Ovary (tissue), 9 donors: ENCODE data around the gene AGMO. TPM values are rescaled to one million over a fixed set of nuclear protein-coding genes. Genes with fewer than 3 reads are reported as not detected.

Experiments
- DNase-seq, 5 donors: peaks; one replicate each; pipeline ENCODE4 v3.0.0-alpha.2; 2019 to 2020
- H3K27ac ChIP-seq, 2 donors: fragments of 200-600 bp; one replicate each; pipeline versions ENCODE4 v1.5.1 to v1.8.0; 2019 to 2022
- H3K27me3 ChIP-seq: fragments of 200-600 bp; one replicate; pipeline ENCODE4 v1.8.0; 2022
- H3K36me3 ChIP-seq: fragments of 200-600 bp; sonication (generic); one replicate; pipeline ENCODE4 v1.5.1; 2019
- H3K4me1 ChIP-seq: one replicate; pipeline ENCODE4 v1.8.1; 2013; ENCODE audit warnings: mild to moderate bottlenecking, moderate library complexity; ENCODE audit not compliant: insufficient read depth
- H3K4me3 ChIP-seq: fragments of 200-600 bp; sonication (generic); one replicate; pipeline ENCODE4 v1.5.1; 2017
- H3K9me3 ChIP-seq, 2 donors: fragments of 200-600 bp in 1 of 2; sonication (generic) in 1 of 2; one replicate each; pipeline versions ENCODE4 v1.5.1 to v1.8.1; 2013 to 2019; ENCODE audit warnings: mild to moderate bottlenecking in 1 of 2, moderate library complexity in 1 of 2
- CTCF ChIP-seq, 3 donors: fragments of 450-650 bp in 2 of 3; fragments of 200-600 bp in 1 of 3; IDR thresholded peaks; one replicate each; pipeline versions ENCODE4 v1.5.1 to v1.8.0; 2016 to 2022; ENCODE audit warnings: antibody characterized with exemption in 3 of 3, mild to moderate bottlenecking in 1 of 3
- EP300 ChIP-seq: sonication (generic); formaldehyde crosslinking; IDR thresholded peaks from one replicate; pipeline ENCODE4 v1.6.1; 2017; ENCODE audit warnings: antibody characterized with exemption
- POLR2A ChIP-seq: fragments of 450-650 bp; IDR thresholded peaks from one replicate; pipeline ENCODE4 v1.6.1; 2017; ENCODE audit warnings: antibody characterized with exemption, mild to moderate bottlenecking, moderate library complexity
- WGBS, 3 donors: extraction: QIAGEN DNeasy Blood & Tissue Kit in 1 of 3; methylation state at CpG; one replicate each; pipeline versions ENCODE4 v1.1.5 to v1.1.7; 2013 to 2017; 5-methylcytosine and 5-hydroxymethylcytosine counted together
- intact Hi-C, 4 donors: fragments of 100-400 bp; cut with DNase I; formaldehyde crosslinking; loops; one replicate each; pipeline versions ENCODE4 v1.11.0 to v1.15.1; 2022 to 2023
- polyA plus RNA-seq, 2 donors: library from polyadenylated mRNA; stranded (reverse); fragments of 200-250 nt in 1 of 2; fragments of 350-450 nt in 1 of 2; fragmentation: Illumina TruSeq in 1 of 2; extraction: RNeasy Lipid Tissue Mini Kit (QIAGEN cat#74804) in 1 of 2; gene quantifications; one replicate each; pipeline ENCODE4 v1.2.3, GENCODE V29; 2013 to 2014
- total RNA-seq, 7 donors: library from RNA; depleted of rRNA in 2 of 7; stranded (reverse); fragments of >200 nt in 2 of 7; fragmentation: NEBNext Ultra II Directional in 3 of 7; extraction: Animal tissue kit (Norgen Biotek cat#: 25700) in 3 of 7; gene quantifications; one replicate each; pipeline versions ENCODE4 v1.1.0 to v1.2.4, GENCODE V29; 2016 to 2023
- donor health status: DM: no; HTN: no; CAD: no; lungs with moderate emphysema.
- donor health status: DM: no; HTN: no; CAD: no.
- donor health status: Bipolar disorder and iron deficiency.
- donor health status: DM: yes; HTN: yes; CAD: no.
- donor health status: DM: no; HTN: no; CAD: no.
- donor health status: DM: yes; HTN: yes; CAD: no.

Gene AGMO
- total and polyA plus RNA-seq, 9 donors, result 0.15 to 0.44 (median 0.33) TPM; not detected in 4

DNA sequence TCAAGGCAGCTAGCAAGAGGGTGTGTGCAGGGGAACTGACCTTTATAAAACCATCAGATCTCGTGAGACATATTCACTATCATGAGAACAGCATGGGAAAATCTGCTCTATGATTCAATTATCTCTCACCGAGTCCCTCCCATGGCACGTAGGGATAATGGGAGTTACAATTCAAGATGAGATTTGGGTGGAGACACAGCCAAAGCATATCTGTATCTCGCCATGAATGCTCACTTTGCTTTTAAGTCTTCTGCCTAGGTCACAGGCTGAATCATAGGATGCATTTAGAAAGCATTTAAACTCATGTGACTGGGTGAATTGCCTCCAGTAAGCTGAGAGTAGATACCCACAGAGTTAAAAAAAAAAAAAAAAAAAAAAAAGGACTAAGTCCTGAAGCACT, 220.0 kb downstream of the AGMO start:
- H3K4me3 ChIP-seq, result no peak overlapping the region
- H3K9me3 ChIP-seq, result no peaks in the 10 kb centered on the region
- no peak for TF ChIP-seq CTCF (IDR thresholded peaks at IDR 0.05)
- TF ChIP-seq EP300, result no peak
- no peak for TF ChIP-seq POLR2A
- intact Hi-C loops, result no loop called here
- no peaks in the 10 kb centered on the region for H3K4me1 ChIP-seq
- no peaks in the 10 kb centered on the region for H3K27me3 ChIP-seq
- H3K27ac ChIP-seq, result no peak overlapping the region
- DNase-seq, result no peak
- no peaks in the 10 kb centered on the region for H3K36me3 ChIP-seq
- 68 to 88% (median 70%) methylated on average over 4 of the region's 4 CpGs for WGBS, 3 donors

DNA sequence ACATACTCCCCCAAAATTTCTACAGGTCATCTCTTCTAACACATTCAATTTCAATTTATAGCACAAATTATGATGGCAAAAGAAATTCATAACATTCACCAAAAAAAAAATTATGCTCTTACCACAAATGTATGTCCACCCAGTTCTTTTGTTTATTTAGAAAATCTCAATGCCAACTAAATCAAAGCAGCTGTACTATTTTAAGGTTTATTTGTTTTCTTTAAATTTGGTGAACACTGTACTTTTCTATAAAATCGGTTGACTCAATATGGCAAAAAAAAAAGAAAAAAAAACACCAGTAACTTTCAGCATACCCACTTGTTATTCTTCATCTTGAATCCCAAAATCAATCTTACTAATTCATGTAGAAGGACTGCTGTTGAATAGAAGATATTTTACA, 225.7 kb downstream of the AGMO start:
- no peak for DNase-seq
- Histone ChIP-seq H3K36me3 (no peaks in the 10 kb centered on the region), H3K4me1 (no peaks in the 10 kb centered on the region), H3K9me3 (no peaks in the 10 kb centered on the region), H3K27ac (no peak overlapping the region), H3K27me3 (no peaks in the 10 kb centered on the region), H3K4me3 (no peak overlapping the region)
- intact Hi-C loops, result no loop called here
- TF ChIP-seq POLR2A (no peak), EP300 (no peak), CTCF (IDR thresholded peaks at IDR 0.05) (no peak)
- WGBS, 3 donors, result 75 to 86% (median 77%) methylated on average over 1 of the region's 1 CpG

DNA sequence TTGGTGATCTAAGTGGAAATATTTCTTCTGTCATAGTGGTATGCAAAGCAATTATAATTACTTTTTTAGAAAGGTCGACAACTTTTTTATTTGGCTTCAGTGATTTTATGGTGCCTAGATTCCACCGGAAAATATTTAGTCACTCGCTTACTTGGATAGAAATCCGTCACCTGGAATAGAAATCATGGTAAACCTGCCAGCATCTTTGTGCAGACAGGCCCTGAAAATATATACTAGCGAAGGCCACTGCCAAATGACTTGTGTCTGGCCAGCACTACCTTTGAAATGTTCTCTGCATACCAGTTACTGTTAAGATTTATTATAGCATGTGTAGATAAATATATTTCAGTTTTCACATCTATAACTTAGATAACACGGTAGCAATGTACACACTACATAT, 226.4 kb downstream of the AGMO start:
- H3K4me1 ChIP-seq, result no peaks in the 10 kb centered on the region
- TF ChIP-seq EP300 (no peak), POLR2A (no peak), CTCF (IDR thresholded peaks at IDR 0.05) (no peak)
- H3K27ac ChIP-seq, result no peak overlapping the region
- 78 to 89% (median 85%) methylated on average over 6 of the region's 6 CpGs for WGBS, 3 donors
- no peaks in the 10 kb centered on the region for H3K9me3 ChIP-seq
- H3K36me3 ChIP-seq, result no peaks in the 10 kb centered on the region
- intact Hi-C loops, result no loop called here
- H3K27me3 ChIP-seq, result no peaks in the 10 kb centered on the region
- no peak for DNase-seq
- no peak overlapping the region for H3K4me3 ChIP-seq

DNA sequence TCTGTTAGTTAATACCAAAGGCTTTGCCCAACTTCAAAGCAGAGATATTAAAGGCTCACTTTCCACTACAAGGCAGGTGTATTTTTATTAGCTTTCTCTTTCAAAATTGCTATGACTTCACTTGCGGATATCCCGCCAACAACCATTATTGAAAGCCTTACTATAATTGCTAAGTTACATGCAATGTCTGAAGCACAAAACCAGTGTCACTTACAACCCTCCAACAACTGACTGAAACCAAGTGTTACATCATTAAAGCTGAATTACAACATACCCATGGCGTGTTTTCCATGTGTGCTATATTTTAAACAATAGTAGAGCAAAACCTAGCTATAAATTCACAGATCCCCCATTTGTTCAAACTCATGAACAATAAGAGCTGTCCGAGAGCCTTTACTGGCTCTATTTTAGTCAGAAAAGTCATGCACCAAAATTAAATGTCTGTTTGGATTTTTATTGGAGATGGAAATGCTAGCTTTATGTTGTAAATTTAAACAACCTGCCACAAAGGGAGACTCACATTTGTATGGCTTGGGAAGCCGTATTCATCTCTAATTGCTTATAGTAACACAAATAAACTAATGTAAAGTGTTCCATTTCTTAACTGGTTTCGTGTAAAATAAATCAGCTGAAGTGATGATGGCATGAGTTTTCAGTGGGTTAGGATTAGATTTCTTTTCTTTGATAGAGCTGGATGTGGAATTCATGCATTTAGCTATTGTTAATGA, 227.1 kb downstream of the AGMO start:
- Histone ChIP-seq H3K27me3 (no peaks in the 10 kb centered on the region), H3K4me1 (no peaks in the 10 kb centered on the region), H3K27ac (no peak overlapping the region), H3K36me3 (no peaks in the 10 kb centered on the region), H3K9me3 (no peaks in the 10 kb centered on the region), H3K4me3 (no peak overlapping the region)
- WGBS, 3 donors, result 88 to 90% (median 89%) methylated on average over 6 of the region's 6 CpGs
- no peak for TF ChIP-seq CTCF (IDR thresholded peaks at IDR 0.05)
- no peak for TF ChIP-seq EP300
- TF ChIP-seq POLR2A, result no peak
- intact Hi-C loops, result no loop called here
- DNase-seq, result no peak
